HL-60 (cell line): ENCODE data around the gene PPP6C.
"Not testable (repeated sequence)": the region's sequence is repeated elsewhere in the genome, so short reads cannot be mapped to it uniquely, and the experiment has no call there.

Experiments used
- DNase-seq, 2 experiments: peaks; one replicate each; pipeline ENCODE4 v3.0.0-alpha.2; 2010 to 2020; ENCODE audit warnings: low read depth in 1 of 2, low spot score in 1 of 2
- H3K27ac ChIP-seq: fragments of 250-450 bp; sonication (Bioruptor Pico); replicated peaks from 2 replicates; pipeline ENCODE4 v1.5.1; 2020; ENCODE audit warnings: mild to moderate bottlenecking, moderate library complexity
- H3K27me3 ChIP-seq: fragments of 250-450 bp; sonication (Bioruptor Pico); 2 replicates; pipeline ENCODE4 v1.5.1; 2021; ENCODE audit warnings: mild to moderate bottlenecking, moderate library complexity; ENCODE audit not compliant: insufficient read depth, poor library complexity, severe bottlenecking
- H3K4me3 ChIP-seq: replicated peaks from 2 replicates; pipeline ENCODE4 v1.5.1; 2011; ENCODE audit warnings: mild to moderate bottlenecking, control low read depth, low read length; ENCODE audit not compliant: insufficient read depth
- CTCF ChIP-seq: IDR thresholded peaks from one replicate; pipeline ENCODE4 v1.5.1; 2011; ENCODE audit warnings: low read length, control low read depth, inconsistent platforms; ENCODE audit not compliant: insufficient read depth
- GABPA ChIP-seq: IDR thresholded peaks from 2 replicates; pipeline ENCODE4 v1.6.1; 2012; ENCODE audit warnings: low read depth
- POLR2AphosphoS5 ChIP-seq: IDR thresholded peaks from 2 replicates; pipeline ENCODE4 v1.6.1; 2012; ENCODE audit warnings: low read depth
- REST ChIP-seq: IDR thresholded peaks from 2 replicates; pipeline ENCODE4 v1.6.1; 2012; ENCODE audit warnings: low read depth; ENCODE audit not compliant: insufficient replicate concordance
- SPI1 ChIP-seq: IDR thresholded peaks from 2 replicates; pipeline ENCODE4 v1.6.1; 2012; ENCODE audit warnings: low read depth, mild to moderate bottlenecking, borderline replicate concordance

Gene PPP6C

GRCh38 chr9:125121146-125121545 lies 68.5 kb downstream of the PPP6C start:
- H3K4me3 ChIP-seq, result no peak overlapping the region
- H3K27me3 ChIP-seq, result no peaks in the 10 kb centered on the region
- TF ChIP-seq GABPA (no peak), CTCF (no peak), REST (no peak), SPI1 (no peak), POLR2AphosphoS5 (no peak)
- no peak for DNase-seq
- no peak overlapping the region for H3K27ac ChIP-seq

- no peaks in the 10 kb centered on the region for H3K27me3 ChIP-seq
- DNase-seq, result no peak
- H3K27ac ChIP-seq, result no peak overlapping the region
- H3K4me3 ChIP-seq, result no peak overlapping the region
- TF ChIP-seq CTCF (no peak), POLR2AphosphoS5 (no peak), SPI1 (no peak), REST (no peak), GABPA (no peak)
Observed at GRCh38 chr9:125119643-125120286, 69.8 kb downstream of the PPP6C start.

GRCh38 chr9:125118696-125119095 lies 70.9 kb downstream of the PPP6C start:
- not testable (repeated sequence) for H3K27ac ChIP-seq, H3K4me3 ChIP-seq, DNase-seq, H3K27me3 ChIP-seq

- not testable (repeated sequence) for DNase-seq, H3K4me3 ChIP-seq, H3K27ac ChIP-seq
Observed at GRCh38 chr9:125114503-125114902, 75.1 kb downstream of the PPP6C start.

GRCh38 chr9:125110464-125110863 lies 79.1 kb downstream of the PPP6C start:
- Histone ChIP-seq H3K27me3 (no peaks in the 10 kb centered on the region), H3K27ac (peak overlapping the region; percentile 27; the same call in 1 of the 2 replicates), H3K4me3 (no peak overlapping the region)
- TF ChIP-seq POLR2AphosphoS5 (no peak), CTCF (no peak), SPI1 (no peak; the same call in 1 of the 2 replicates), GABPA (no peak), REST (no peak)
- peak; percentile 11 to 55 for DNase-seq

More at GRCh38 chr9:125114503-125114902, 75.1 kb downstream of the PPP6C start:
- H3K27me3 ChIP-seq, result not testable (repeated sequence)

GRCh38 chr9:125108541-125108940 lies 81.1 kb downstream of the PPP6C start:
- H3K27me3 ChIP-seq, H3K27ac ChIP-seq, DNase-seq, H3K4me3 ChIP-seq: not testable (repeated sequence)
